HG02588 (cell line): ENCODE results near the gene GATD1.

Experiments
- ATAC-seq: cut with Tn5 transposase; IDR thresholded peaks from one replicate; pipeline ENCODE4 v1.9.1; 2021; ENCODE audit warnings: mild to moderate bottlenecking, moderate library complexity; ENCODE audit not compliant: unreplicated experiment

The GATD1 gene

DNA sequence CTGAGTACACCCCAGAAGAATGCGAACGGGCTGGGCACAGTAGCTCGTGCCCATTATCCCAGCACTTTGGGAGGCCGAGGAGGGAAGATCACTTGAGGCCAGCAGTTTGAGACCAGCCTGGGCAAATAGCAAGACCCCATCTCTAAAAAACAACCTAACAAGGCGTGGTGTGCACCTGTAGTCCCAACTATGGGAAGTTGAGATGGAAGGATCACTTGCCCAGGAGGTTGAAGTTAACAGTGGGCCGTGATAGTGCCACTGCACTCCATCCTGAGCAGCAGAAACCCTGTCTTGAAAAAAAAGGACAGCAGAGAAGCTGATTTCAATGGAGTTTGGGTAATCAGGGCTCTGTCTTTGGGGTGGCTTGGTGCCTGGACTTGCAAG is 35.8 kb upstream of the GATD1 start:
- no peak for ATAC-seq

DNA sequence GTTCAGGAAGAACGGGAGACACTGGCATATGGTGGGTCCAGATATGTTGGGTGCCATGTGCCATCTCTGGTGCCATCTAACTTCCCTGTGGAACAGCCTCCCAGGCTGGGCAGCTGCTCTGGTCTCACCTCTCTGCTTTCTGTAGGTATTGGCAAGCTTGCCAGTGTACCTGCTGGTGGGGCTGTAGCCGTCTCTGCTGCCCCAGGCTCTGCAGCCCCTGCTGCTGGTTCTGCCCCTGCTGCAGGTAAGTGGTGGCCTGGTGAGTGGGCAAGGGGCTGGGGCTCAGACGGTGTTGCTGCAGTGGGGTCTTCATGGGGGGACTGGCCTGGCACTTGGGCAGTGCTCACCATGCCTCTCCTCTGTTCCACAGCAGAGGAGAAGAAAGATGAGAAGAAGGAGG is 35.1 kb upstream of the GATD1 start:
- ATAC-seq, result no peak

DNA sequence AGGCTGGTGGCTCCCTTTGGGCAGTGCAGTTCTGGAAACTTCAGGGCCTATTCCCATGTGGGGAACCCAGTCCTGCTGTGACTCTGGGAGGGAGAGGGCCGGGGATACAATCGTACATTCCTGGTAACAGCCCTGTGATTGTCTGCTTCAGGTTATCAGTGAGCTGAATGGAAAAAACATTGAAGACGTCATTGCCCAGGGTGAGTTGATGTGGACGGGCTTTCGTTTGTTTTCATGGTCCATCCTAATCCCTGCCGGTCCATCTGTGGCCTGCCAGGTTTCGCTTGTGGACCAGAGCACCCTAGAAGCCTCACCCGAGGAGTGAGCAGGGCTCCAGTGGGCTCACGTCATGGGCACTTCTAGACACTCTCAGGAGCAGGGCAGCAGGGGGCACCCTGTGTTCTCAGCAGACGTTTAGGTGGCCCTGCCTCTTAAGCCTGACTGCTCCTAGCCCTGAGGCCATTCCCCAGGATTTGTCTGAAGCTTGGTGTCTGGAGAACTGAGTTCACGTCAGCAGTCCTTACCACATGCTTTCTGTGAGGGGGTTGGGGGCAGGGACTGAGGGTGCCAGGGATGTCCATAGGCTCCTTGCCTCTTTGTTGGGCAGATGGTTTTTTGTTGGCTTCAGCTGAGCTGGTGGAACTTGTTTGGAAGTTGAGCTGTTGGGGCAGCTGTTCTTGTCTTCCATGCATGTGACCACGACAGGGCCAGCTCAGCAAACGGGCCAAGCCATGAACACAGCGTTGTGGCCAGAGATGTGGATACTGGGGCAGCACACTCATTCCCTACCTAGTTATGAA is 34.4 kb upstream of the GATD1 start:
- ATAC-seq, result no peak

DNA sequence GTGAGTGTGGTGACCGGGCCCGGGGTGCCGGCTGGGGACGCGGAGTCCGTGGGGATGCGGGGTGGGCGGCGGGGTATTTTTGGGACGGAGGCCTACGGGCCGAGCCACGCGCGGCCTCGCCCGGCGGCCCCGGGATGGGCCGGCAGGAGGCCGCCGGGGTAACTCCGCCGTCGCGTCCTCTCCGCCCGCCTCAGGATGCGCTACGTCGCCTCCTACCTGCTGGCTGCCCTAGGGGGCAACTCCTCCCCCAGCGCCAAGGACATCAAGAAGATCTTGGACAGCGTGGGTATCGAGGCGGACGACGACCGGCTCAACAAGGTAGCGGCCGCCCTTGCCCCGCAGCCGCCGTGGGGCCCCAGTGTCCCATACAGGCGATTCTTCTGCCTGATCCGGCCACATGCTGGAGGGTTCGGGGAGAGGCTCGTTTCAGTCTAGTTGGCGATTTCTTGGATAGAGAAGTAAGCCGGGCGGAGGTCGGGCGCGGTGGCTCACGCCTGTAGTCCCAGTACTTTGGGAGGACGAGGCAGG is 32.8 kb upstream of the GATD1 start:
- no peak for ATAC-seq

DNA sequence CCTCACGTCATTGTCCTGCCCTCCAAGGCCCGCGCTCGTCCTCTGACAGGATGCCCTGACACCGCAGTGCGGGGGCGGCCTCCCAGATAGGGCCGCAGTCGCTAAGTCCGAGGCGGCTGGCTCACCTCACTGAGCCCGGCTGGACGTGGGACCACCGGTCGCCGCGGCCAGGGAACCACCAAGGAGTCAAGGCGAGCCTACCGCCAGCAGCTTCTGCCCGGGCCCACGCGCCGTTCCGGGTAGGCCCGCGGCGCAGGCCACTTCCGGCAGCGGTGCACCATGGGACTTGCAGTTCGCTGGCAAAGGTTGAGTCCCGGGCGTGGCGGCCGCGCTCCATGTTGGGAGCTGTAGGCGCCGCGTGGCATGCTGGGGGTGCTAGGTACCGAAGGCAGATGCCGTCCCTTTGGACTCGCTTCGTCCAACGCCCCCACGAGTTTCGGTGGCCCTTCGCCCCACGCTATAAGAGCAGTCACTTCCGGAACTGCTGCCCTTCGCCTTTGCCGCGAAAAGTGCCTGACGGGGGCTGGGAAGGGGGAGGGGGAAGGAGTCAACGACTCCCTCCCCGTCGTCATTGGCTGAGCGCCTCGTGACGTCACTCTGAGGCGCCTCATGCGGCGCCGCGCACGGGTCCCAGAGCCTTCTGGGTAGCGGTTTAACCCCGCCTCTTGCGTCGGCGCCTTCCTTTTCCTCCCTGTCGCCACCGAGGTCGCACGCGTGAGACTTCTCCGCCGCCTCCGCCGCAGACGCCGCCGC is 32.2 kb upstream of the GATD1 start, which contains the start of gene RPLP2:
TSS of gene RPLP2 (plus strand) at position 681 of the 753 bp plus-strand sequence. CDS start 268 bp downstream, outside the sequence.
- ATAC-seq, result peak; percentile 79

DNA sequence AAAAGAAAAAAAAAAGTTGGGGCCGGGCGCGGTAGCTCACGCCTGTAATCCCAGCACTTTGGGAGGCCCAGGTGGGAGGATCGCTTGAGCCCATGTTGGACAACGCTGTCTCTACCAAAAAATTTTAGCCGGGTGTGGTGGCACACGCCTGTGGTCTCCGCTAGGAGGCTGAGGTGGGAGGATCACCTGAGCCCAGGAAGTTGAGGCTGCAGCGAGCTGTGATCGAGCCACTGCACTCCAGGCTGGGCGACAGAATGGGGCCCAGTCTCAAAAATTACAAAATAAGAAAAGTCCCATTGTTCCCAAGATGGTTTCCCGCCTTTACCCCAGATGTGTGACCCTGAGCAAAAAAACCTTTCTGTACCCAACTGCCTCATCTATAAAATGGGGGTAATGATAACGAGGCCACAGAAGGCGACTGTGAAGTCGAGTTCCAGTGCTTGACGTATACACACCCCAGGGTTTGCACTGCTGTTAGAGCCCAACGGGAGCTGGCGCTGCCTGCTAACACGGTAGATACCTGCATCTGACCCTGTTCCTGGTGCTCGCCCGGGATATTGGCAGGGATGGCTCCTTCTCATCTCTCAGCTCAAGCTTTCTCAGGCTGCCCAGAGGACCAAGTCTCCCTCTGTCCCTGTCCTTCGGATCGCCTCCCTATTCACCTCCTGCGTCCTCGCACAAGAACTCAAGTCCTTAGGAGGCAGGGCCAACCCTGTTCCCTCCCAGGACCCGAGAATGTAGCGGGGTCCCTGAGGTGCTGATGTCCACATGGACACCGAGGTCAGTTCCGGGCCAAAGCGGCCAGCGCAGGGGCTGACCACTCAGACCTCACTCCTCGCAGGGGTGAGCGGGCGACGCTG is 31.4 kb upstream of the GATD1 start:
- no peak for ATAC-seq

DNA sequence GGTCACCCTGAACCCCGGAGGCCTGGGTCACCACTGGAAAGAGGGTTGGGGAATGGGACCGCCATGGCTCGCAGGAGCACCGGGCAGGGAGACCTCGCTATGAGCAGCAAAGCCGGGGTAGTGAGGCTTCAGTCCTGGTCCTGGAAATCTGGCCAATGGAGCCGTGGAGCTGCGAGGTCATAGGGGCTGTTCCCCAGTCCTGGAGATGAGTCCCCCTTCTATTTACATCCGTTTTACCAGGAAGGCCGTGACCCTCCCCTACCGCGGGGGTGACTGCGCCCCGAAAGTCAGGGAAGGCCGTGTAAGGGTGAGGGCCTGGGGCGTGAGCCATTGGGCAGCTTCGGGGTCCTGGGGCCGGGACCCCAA is 27.3 kb upstream of the GATD1 start:
- ATAC-seq, result no peak

DNA sequence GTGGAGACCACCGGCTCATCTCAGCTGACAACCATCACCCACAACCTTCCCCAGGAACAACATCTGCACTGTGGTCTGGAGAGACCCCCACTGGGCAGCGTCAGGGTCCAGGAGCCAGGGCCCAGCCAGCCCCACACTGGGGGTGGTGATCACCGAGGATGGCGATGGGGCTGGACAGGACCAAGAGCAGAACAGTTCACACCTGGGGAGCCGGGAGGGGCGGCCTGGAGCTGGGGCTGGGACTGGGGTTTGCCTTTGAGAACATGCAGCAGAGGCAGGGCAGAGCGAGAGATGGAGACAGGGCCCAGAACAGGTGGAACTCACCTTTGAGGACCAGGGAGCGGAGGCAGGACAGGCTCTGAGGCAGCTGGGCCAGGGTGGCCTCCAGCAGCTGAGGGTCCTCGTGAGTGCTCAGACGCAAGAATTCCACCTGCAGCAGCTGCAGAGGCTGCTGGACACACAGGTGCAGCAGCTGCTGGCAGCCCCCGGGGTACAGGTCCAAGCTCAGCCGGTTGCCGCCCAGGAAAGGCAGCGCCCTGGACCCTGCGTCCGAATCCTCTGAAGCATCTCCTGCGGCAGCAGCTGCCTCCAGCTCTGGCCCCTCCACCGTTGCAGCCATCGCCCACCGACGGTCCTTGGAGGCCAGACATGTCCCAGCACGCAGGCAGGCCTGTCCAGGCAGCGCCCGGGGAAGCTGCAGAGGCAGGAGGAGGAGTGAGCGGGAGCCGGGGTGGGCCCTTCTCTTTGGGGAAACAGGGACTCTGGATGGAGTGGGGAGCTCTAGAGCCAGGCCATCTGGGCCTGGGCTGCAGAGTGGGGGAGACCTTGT is 26.7 kb upstream of the GATD1 start:
- no peak for ATAC-seq

DNA sequence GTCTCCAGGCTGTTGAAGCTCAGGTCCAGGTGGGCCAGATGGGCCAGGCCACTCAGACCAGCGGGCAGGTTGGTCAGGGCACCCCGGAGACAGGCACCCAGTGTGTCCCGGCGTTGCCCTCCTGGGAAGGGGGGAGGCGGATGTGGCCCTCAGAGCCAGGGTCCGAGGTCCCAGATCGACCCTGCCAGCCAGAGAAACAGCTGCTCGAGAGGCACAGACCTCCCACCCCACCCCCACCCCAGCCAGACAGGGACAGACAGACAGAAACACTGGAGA is 26.1 kb upstream of the GATD1 start:
- ATAC-seq, result no peak

DNA sequence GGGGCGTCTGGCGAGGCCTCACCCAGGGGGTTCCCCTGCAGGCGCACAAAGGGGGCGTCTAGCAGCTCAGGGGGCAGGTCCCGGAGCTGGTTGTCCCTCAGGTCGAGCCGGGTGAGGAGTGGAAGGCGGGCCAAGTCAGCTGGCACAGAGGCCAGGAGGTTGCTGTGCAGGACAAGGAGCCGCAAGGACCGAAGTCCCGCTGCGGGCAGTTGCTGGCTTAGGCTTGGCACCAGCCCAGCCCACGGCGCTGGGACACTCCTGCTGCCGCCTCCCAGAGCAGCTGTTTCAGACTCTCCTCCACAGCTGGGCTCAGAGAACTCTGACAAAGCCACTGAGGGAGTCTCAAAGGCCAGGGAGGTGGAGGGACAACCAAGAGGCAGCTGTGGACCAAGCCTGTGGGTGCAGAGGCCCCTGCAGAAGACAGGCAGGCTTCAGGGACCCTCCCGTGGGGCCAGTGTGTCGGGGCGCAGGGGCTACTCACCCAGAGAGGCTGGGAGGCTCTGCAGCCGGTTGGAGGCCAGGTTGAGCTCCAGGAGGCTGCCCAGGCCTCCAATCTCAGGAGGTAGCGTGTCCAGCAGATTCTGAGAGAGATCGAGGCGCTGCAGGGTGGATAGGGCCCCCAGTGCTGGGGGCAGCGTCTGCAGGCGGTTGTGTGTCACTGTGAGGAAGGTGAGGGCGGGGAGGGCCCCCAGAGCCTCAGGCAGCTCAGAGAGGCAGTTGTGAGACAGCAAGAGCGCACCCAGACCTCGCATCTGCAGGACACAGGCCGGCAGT is 25.6 kb upstream of the GATD1 start:
- ATAC-seq, result no peak

DNA sequence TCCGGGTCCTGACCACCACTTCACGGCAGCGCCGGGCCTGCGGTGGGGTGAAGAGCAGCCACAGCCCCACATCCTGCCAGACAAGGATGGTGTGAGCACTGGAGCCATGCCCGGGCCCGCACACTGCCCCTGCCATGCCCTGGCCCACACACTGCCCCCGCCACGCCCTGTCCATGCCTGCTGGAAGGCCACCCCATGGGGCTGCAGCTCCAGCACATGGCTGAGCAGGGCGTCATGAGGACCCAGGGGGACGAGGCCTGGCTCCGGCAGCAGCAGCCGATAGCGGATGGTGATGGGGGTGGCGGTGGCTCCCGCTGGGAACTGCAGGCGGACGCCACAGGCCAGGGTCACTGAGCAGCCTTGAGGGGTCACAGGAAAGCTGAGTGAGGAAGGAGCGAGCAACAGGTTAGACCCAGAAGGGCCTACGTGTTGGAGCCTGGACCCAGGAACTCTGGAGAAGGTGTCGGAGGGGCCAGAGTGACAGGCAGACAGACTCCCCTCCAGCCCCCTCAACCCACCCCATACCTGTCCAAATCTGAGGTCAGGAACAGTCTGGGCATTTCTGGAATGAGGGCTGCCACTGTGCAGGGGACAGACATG is 24.8 kb upstream of the GATD1 start:
- no peak for ATAC-seq

DNA sequence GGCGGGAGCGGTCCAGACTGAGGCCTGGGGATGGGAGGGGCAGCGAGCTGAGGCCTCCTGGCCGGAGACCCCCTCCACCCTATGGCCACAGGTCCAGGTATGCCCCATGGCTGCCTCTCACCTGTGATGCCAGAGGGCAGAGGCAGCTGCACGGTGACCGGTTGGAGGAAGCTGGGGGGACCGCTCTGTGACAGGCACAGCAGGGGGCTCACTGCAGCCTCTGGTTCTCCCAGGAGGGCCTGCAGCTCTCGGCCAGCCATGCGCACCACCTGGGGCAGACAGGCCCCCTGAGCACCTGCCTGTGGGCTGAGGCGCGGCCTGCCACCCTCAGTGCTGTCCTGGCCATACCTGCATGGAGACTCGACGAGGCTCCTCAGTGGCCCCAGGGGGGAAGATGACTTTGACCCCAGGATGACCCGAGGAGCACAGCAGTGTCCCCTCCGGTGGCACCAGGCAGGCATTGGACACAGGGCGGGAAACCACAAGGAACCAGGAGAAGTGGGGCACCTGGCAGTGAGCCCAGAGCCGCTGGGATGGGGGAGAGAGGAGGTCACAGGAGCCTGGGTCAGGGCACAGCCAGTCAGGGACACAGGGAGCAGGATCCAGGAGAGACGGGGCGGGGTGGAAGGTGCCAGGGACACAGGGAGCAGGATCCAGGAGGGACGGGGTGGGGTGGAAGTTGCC is 24.0 kb upstream of the GATD1 start:
- no peak for ATAC-seq

DNA sequence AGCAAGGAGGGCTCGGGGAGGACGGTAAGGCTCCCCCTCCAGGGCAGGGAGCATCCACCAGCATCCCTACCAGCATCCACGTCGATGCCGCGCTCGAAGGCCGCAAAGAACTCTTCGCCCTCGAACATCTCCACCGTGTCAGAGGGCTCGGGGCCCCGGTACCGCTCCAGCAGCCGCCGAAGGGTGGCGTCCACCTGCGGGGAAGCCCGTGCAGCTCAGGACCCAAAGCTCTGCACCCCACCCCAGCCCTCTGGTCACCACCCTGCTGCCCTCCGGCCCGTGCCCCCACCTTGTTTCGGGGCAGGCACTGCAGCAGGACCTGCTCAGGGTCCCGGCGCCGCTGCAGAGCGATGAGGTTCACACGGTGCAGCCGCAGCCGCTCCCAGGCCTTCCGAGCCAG is 23.2 kb upstream of the GATD1 start:
- no peak for ATAC-seq

DNA sequence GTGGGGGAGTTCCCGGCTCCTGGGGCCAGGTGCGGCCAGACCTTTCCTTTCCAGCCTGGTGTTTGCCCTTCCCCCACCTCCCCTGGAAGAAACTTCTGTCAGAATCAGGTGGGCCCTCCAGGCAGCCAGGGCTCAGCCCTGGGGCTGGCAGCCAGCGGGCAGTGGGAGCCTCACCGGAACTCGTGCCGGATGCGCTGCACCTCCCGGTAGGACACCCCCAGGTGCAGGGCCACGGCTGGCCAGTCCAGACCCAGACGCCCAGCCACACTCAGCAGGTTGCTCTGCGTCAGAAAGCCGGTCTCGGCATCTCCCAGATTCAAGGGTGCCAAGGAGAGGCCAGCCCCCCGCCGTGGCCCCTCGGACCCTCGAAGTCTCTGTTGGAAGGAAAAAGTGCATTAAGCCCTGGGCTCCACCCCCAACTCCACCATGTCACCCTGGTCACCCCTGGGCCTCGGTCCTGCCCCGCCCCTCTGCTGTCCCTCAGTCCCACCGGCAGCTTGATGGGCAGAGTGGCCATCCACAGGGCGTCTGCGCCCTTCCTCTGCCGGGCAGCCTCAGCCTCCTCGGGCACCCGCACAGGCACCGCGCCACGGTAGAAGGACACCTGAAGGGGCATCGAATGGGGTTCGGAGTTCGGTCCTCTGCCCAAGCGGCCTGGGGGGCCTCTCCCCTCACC is 22.5 kb upstream of the GATD1 start:
- ATAC-seq, result no peak

DNA sequence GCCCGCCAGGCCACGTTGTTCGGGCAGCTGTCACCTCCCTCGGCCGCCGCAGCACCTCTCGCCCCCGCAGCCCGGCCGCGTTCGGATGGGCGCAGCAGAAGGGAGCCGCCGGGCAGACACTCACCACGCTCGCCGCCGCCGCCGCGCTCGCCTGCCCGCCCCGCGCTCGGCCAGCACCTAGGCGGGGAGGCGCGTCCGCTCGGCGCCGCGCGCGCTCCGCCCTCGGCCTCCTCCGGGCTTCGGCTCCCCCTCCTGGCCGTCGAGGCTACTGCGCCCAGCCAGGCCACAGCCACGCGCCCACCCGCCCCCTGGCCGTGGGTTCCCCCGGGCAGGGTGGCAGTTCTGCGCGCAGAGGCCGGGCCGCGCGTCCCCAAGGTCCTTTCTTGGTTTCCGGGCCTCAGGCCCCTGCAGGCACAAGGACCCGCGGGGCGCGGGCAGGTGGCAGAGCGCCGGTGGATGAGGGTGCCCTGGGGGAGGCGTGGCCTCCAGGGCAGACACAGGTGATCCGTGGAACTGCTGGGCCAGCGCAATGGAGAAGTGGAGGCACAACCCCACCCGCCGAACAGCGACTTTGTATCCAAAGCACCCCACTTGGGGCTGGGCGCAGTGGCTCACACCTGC is 20.9 kb upstream of the GATD1 start, which contains the start of gene SLC25A22:
TSS of gene SLC25A22 (minus strand) at position 189 of the 621 bp plus-strand sequence. CDS start 3,275 bp downstream, outside the sequence.
- peak; percentile 59 for ATAC-seq

DNA sequence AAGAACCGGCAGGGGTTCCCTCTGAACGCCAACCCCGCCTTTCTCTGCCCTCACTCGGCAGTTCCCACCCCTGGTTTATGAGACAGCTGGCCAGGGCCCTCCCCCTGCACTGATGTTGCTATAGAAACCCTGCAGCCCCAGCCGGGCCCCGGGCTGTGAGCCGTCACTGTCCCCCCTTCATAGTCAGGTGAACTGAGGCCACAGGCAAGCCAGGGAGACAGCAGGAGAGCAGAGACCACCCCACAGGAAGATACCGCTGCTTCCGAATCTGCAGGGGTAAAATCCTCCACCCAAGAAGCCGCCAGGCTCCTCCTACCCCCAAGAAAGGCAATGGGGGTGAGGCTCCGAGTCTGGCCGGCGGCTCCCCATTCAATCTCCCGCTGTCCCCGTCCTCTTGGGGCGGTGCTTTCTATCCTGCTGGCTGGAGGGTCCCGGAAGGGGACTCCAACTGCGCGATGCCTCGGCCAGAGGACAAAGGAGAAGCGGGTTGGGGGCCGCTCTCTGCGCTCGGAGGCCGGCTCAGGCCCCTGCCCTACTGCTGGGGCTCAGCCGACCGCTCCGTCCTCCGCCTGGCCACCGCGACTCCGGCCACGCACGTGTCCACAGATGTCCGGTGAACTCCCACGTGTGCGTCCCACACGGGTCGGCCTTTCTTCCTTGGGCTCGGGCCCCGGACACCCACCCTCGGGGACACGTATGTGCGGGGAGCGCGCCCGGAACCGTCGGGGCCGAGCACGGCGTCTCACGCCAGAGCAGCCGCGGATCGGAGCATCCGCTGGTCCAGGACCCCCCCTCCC is 20.2 kb upstream of the GATD1 start:
- ATAC-seq, result peak; percentile 37
